22Rv1 (cell line): ENCODE measurements around the gene PNP.

Experiments
- CTCF ChIP-seq: fragments of 450-650 bp; IDR thresholded peaks from 2 replicates; pipeline ENCODE4 v1.5.1; 2017; ENCODE audit warnings: mild to moderate bottlenecking
- ZFX ChIP-seq: fragments of 450-650 bp; IDR thresholded peaks from 2 replicates; pipeline ENCODE4 v1.6.1; 2017; ENCODE audit warnings: antibody characterized with exemption, borderline replicate concordance

DNA sequence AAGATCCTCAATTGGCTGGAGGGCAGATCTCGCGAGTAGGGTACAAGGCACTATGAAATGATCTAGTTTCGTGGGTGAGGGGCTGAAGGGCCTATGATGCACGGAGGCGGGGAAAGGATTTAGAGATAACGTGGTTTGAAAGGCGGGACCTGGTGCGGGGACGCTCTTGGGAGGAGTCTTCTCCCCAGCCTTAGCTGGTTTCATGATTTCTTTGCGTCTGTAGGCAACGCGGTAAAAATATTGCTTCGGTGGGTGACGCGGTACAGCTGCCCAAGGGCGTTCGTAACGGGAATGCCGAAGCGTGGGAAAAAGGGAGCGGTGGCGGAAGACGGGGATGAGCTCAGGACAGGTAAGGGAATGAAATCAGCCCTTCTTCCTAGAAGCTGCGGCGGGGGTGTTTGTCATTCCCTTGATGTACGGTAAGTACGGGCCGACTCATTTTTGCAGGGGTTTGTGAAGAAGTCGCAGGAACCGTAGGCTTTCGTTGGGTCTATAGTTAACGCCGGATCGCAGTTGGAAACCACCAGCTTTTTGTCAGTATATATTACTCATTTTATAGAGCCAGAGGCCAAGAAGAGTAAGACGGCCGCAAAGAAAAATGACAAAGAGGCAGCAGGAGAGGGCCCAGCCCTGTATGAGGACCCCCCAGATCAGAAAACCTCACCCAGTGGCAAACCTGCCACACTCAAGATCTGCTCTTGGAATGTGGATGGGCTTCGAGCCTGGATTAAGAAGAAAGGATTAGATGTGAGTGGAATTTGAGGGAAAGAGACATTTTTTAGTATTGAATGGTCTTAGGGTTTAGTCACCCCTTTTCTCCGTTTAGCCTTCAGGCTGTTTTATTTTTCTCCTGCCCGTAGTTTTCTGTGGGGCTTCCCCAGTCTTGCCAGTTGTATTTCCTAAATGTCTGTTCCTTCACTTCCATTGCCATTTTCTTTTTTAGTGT, 13.6 kb upstream of the PNP start:
- no peak for TF ChIP-seq CTCF
- TF ChIP-seq ZFX = no peak
